RWPE2 (cell line): ENCODE measurements around the gene KRT17.

Experiments
- ATAC-seq: fragments of 200-7000 bp; cut with Tn5 transposase; 3 replicates; pipeline ENCODE4 v1.9.1; 2021; ENCODE audit warnings: low read depth
- DNase-seq: peaks from one replicate; pipeline ENCODE4 v3.0.0-alpha.2; 2020; ENCODE audit warnings: low spot score
- H3K27ac ChIP-seq: fragments of 450-650 bp; 2 replicates; pipeline ENCODE4 v1.5.1; 2017; ENCODE audit warnings: mild to moderate bottlenecking; ENCODE audit not compliant: poor library complexity, severe bottlenecking
- H3K27me3 ChIP-seq: fragments of 250-450 bp; sonication (Bioruptor Pico); 2 replicates; pipeline ENCODE4 v1.5.1; 2021; ENCODE audit warnings: mild to moderate bottlenecking, moderate library complexity; ENCODE audit not compliant: insufficient read depth, poor library complexity, severe bottlenecking
- H3K36me3 ChIP-seq: fragments of 250-450 bp; sonication (Bioruptor Pico); 2 replicates; pipeline ENCODE4 v1.5.1; 2020; ENCODE audit warnings: low read depth, mild to moderate bottlenecking, moderate library complexity
- H3K4me1 ChIP-seq: fragments of 250-450 bp; sonication (Bioruptor Pico); 2 replicates; pipeline ENCODE4 v1.5.1; 2021; ENCODE audit warnings: mild to moderate bottlenecking, moderate library complexity; ENCODE audit not compliant: insufficient read depth, poor library complexity, severe bottlenecking
- H3K4me3 ChIP-seq: fragments of 250-450 bp; sonication (Bioruptor Pico); 2 replicates; pipeline ENCODE4 v1.5.1; 2021; ENCODE audit warnings: mild to moderate bottlenecking, moderate library complexity; ENCODE audit not compliant: severe bottlenecking
- H3K9me3 ChIP-seq: fragments of 250-450 bp; sonication (Bioruptor Pico); 2 replicates; pipeline ENCODE4 v1.5.1; 2021; ENCODE audit warnings: mild to moderate bottlenecking, moderate library complexity; ENCODE audit not compliant: severe bottlenecking
- CTCF ChIP-seq: fragments of 450-650 bp; IDR thresholded peaks from one replicate; pipeline ENCODE4 v1.5.1; 2017; ENCODE audit warnings: mild to moderate bottlenecking, moderate library complexity; ENCODE audit not compliant: poor library complexity, severe bottlenecking

KRT17 gene

GRCh38 chr17:41666237-41666641 is 41.9 kb upstream of the KRT17 start:
- DNase-seq (no peak), ATAC-seq (peak; percentile 2; the same call in 2 of the 3 replicates)
- peaks cover 11% of the 10 kb centered on the region for H3K4me1 ChIP-seq
- no peak overlapping the region for H3K4me3 ChIP-seq
- no peaks in the 10 kb centered on the region for H3K36me3 ChIP-seq
- no peaks in the 10 kb centered on the region for H3K27me3 ChIP-seq
- TF ChIP-seq CTCF, result peak; percentile 38
- no peaks in the 10 kb centered on the region for H3K9me3 ChIP-seq
- H3K27ac ChIP-seq, result peak overlapping the region; percentile 67

GRCh38 chr17:41665566-41666236 is 41.3 kb upstream of the KRT17 start:
- Histone ChIP-seq H3K9me3 (no peaks in the 10 kb centered on the region), H3K4me3 (peak overlapping the region; percentile 11), H3K4me1 (peaks cover 11% of the 10 kb centered on the region), H3K36me3 (no peaks in the 10 kb centered on the region), H3K27ac (peak overlapping the region; percentile 67), H3K27me3 (no peaks in the 10 kb centered on the region)
- ATAC-seq, result peak; percentile 90
- DNase-seq, result no peak
- peak; percentile 98 for TF ChIP-seq CTCF

GRCh38 chr17:41664587-41665565 is 40.5 kb upstream of the KRT17 start:
- Histone ChIP-seq H3K27ac (peak overlapping the region; percentile 67), H3K4me1 (peaks cover 11% of the 10 kb centered on the region), H3K4me3 (no peak overlapping the region), H3K36me3 (no peaks in the 10 kb centered on the region), H3K27me3 (no peaks in the 10 kb centered on the region), H3K9me3 (no peaks in the 10 kb centered on the region)
- ATAC-seq (no peak), DNase-seq (no peak)
- TF ChIP-seq CTCF, result no peak

- ATAC-seq (no peak), DNase-seq (no peak)
- no peaks in the 10 kb centered on the region for H3K36me3 ChIP-seq
- H3K4me3 ChIP-seq, result no peak overlapping the region
- H3K9me3 ChIP-seq, result no peaks in the 10 kb centered on the region
- H3K27ac ChIP-seq, result peak overlapping the region; percentile 6
- H3K4me1 ChIP-seq, result peaks cover 11% of the 10 kb centered on the region
- H3K27me3 ChIP-seq, result no peaks in the 10 kb centered on the region
- TF ChIP-seq CTCF, result no peak
Measured at GRCh38 chr17:41664172-41664457, 39.7 kb upstream of the KRT17 start.
